Effector memory CD8-positive, alpha-beta T cell (primary cell): Measurements from ENCODE around the gene CEACAM21.
A peak's percentile ranks its signal among the peaks of the same experiment; 100 is the strongest.
"Not testable (repeated sequence)": the region's sequence is repeated elsewhere in the genome, so short reads cannot be mapped to it uniquely, and the experiment has no call there.

Experiments used
- ATAC-seq: fragments of 150-1000 bp; cut with Tn5 transposase; replicated peaks from 2 replicates; pipeline ENCODE4 v1.10.0; 2021; ENCODE audit warnings: mild to moderate bottlenecking, moderate library complexity
- DNase-seq, 3 experiments: peaks; one replicate each; pipeline ENCODE4 v3.0.0; 2021
- H3K27ac Mint-ChIP-seq, 2 donors: one replicate each; pipeline ENCODE4 v1.8.0; 2022; ENCODE audit warnings: mild to moderate bottlenecking in 2 of 2, mixed read lengths in 2 of 2, moderate library complexity in 2 of 2
- H3K27me3 Mint-ChIP-seq, 2 donors: one replicate each; pipeline ENCODE4 v1.8.0; 2022; ENCODE audit warnings: mixed read lengths in 2 of 2
- H3K36me3 Mint-ChIP-seq: one replicate; pipeline ENCODE4 v1.8.0; 2022; ENCODE audit warnings: mild to moderate bottlenecking, moderate library complexity, mixed read lengths; ENCODE audit not compliant: insufficient read depth
- H3K4me1 Mint-ChIP-seq, 2 donors: one replicate each; pipeline ENCODE4 v1.8.0; 2022; ENCODE audit warnings: low read depth in 2 of 2, mixed read lengths in 2 of 2
- H3K4me3 Mint-ChIP-seq, 2 donors: one replicate each; pipeline ENCODE4 v1.8.0; 2022; ENCODE audit warnings: mild to moderate bottlenecking in 2 of 2, mixed read lengths in 2 of 2, moderate library complexity in 2 of 2
- H3K9me3 Mint-ChIP-seq, 2 donors: one replicate each; pipeline ENCODE4 v1.8.0; 2022; ENCODE audit warnings: mixed read lengths in 2 of 2

CEACAM21 gene

GRCh38 chr19:41582577-41583182 lies 6.7 kb downstream of the CEACAM21 start:
- not testable (repeated sequence) for H3K27me3 Mint-ChIP-seq, H3K9me3 Mint-ChIP-seq, H3K4me3 Mint-ChIP-seq, DNase-seq, ATAC-seq, H3K4me1 Mint-ChIP-seq
- Mint-ChIP-seq H3K27ac (peak overlapping the region; percentile 41 to 76), H3K36me3 (peaks cover 41% of the 10 kb centered on the region)

GRCh38 chr19:41584260-41584810 lies 8.4 kb downstream of the CEACAM21 start:
- no peak for ATAC-seq
- H3K4me3 Mint-ChIP-seq, result no peak overlapping the region
- no peak overlapping the region for H3K27ac Mint-ChIP-seq
- no peak for DNase-seq
- peaks cover 41% of the 10 kb centered on the region for H3K36me3 Mint-ChIP-seq
- H3K4me1 Mint-ChIP-seq, result peaks cover 2 to 4% of the 10 kb centered on the region in 2 donors
- no peaks in the 10 kb centered on the region for H3K9me3 Mint-ChIP-seq
- no peaks in the 10 kb centered on the region for H3K27me3 Mint-ChIP-seq

- H3K4me1 Mint-ChIP-seq, result peaks cover 2 to 6% of the 10 kb centered on the region in 2 donors
- H3K36me3 Mint-ChIP-seq, result peaks cover 39% of the 10 kb centered on the region
- no peaks in the 10 kb centered on the region for H3K9me3 Mint-ChIP-seq
- H3K4me3 Mint-ChIP-seq, result no peak overlapping the region
- H3K27me3 Mint-ChIP-seq, result no peaks in the 10 kb centered on the region
- no peak for DNase-seq
- H3K27ac Mint-ChIP-seq, result peak overlapping the region in 1 of 2 donors; percentile 46
- ATAC-seq, result no peak
These were observed 9.0 kb downstream of the CEACAM21 start for GRCh38 chr19:41584931-41585330.

- peak overlapping the region in 1 of 2 donors; percentile 39 for H3K27ac Mint-ChIP-seq
- ATAC-seq, result no peak
- peaks cover 31% of the 10 kb centered on the region for H3K36me3 Mint-ChIP-seq
- no peaks in the 10 kb centered on the region for H3K27me3 Mint-ChIP-seq
- H3K9me3 Mint-ChIP-seq, result no peaks in the 10 kb centered on the region
- H3K4me1 Mint-ChIP-seq, result peaks cover 5 to 9% of the 10 kb centered on the region in 2 donors
- no peak overlapping the region for H3K4me3 Mint-ChIP-seq
- no peak for DNase-seq
These were observed 10.1 kb downstream of the CEACAM21 start for GRCh38 chr19:41586064-41586463.

GRCh38 chr19:41587101-41587837 lies 11.3 kb downstream of the CEACAM21 start:
- no peaks in the 10 kb centered on the region for H3K9me3 Mint-ChIP-seq

GRCh38 chr19:41587838-41588210 lies 11.9 kb downstream of the CEACAM21 start:
- DNase-seq (no peak), ATAC-seq (no peak)
- peaks cover 5 to 10% of the 10 kb centered on the region in 2 donors for H3K27me3 Mint-ChIP-seq
- peaks cover 16% of the 10 kb centered on the region for H3K36me3 Mint-ChIP-seq
- peak overlapping the region in 1 of 2 donors; percentile 49 for H3K27ac Mint-ChIP-seq
- H3K4me3 Mint-ChIP-seq, result no peak overlapping the region
- no peaks in the 10 kb centered on the region for H3K9me3 Mint-ChIP-seq
- peaks cover 5 to 9% of the 10 kb centered on the region in 2 donors for H3K4me1 Mint-ChIP-seq

More at GRCh38 chr19:41587101-41587837, 11.3 kb downstream of the CEACAM21 start:
- H3K36me3 Mint-ChIP-seq, result peaks cover 21% of the 10 kb centered on the region
- no peak overlapping the region for H3K4me3 Mint-ChIP-seq
- peaks cover 3 to 5% of the 10 kb centered on the region in 2 donors for H3K27me3 Mint-ChIP-seq
- H3K4me1 Mint-ChIP-seq, result peaks cover 5 to 9% of the 10 kb centered on the region in 2 donors
- no peak overlapping the region for H3K27ac Mint-ChIP-seq
- ATAC-seq (no peak), DNase-seq (no peak)

GRCh38 chr19:41588497-41589209 lies 12.7 kb downstream of the CEACAM21 start:
- Mint-ChIP-seq H3K9me3 (no peaks in the 10 kb centered on the region), H3K27ac (peak overlapping the region in 1 of 2 donors; percentile 49), H3K27me3 (peaks cover 5 to 19% of the 10 kb centered on the region in 2 donors), H3K36me3 (peaks cover 9% of the 10 kb centered on the region), H3K4me1 (peaks cover 5 to 9% of the 10 kb centered on the region in 2 donors), H3K4me3 (no peak overlapping the region)
- DNase-seq, result no peak
- no peak for ATAC-seq

GRCh38 chr19:41589371-41589770 lies 13.4 kb downstream of the CEACAM21 start:
- no peak for DNase-seq

GRCh38 chr19:41590936-41591335 lies 15.0 kb downstream of the CEACAM21 start:
- H3K27ac Mint-ChIP-seq, result no peak overlapping the region
- peaks cover 9% of the 10 kb centered on the region for H3K36me3 Mint-ChIP-seq
- ATAC-seq (no peak), DNase-seq (no peak)
- H3K4me3 Mint-ChIP-seq, result no peak overlapping the region
- peaks cover 5 to 35% of the 10 kb centered on the region in 2 donors for H3K27me3 Mint-ChIP-seq
- H3K4me1 Mint-ChIP-seq, result peaks cover 9 to 14% of the 10 kb centered on the region in 2 donors
- no peaks in the 10 kb centered on the region for H3K9me3 Mint-ChIP-seq

More at GRCh38 chr19:41589371-41589770, 13.4 kb downstream of the CEACAM21 start:
- Mint-ChIP-seq H3K27ac (no peak overlapping the region), H3K9me3 (no peaks in the 10 kb centered on the region), H3K36me3 (peaks cover 9% of the 10 kb centered on the region), H3K27me3 (peaks cover 5 to 23% of the 10 kb centered on the region in 2 donors), H3K4me1 (peaks cover 5 to 9% of the 10 kb centered on the region in 2 donors), H3K4me3 (no peak overlapping the region)
- ATAC-seq, result no peak

- peaks cover 5 to 46% of the 10 kb centered on the region in 2 donors for H3K27me3 Mint-ChIP-seq
- no peak for DNase-seq
- no peak overlapping the region for H3K27ac Mint-ChIP-seq
- no peak overlapping the region for H3K4me3 Mint-ChIP-seq
- H3K4me1 Mint-ChIP-seq, result peaks cover 9 to 14% of the 10 kb centered on the region in 2 donors
- H3K36me3 Mint-ChIP-seq, result peaks cover 7% of the 10 kb centered on the region
- no peak for ATAC-seq
- H3K9me3 Mint-ChIP-seq, result no peaks in the 10 kb centered on the region
These were observed 16.1 kb downstream of the CEACAM21 start for GRCh38 chr19:41591951-41592562.

GRCh38 chr19:41595258-41595889 lies 19.4 kb downstream of the CEACAM21 start:
- DNase-seq, result peak; percentile 55 to 69 (median 58)
- peaks cover 2% of the 10 kb centered on the region for H3K36me3 Mint-ChIP-seq
- H3K4me1 Mint-ChIP-seq, result peaks cover 9% of the 10 kb centered on the region in 2 donors
- H3K9me3 Mint-ChIP-seq, result no peaks in the 10 kb centered on the region
- H3K4me3 Mint-ChIP-seq, result no peak overlapping the region
- H3K27me3 Mint-ChIP-seq, result peaks cover 16 to 73% of the 10 kb centered on the region in 2 donors
- peak; percentile 90 for ATAC-seq
- H3K27ac Mint-ChIP-seq, result peak overlapping the region in 1 of 2 donors; percentile 29

- Mint-ChIP-seq H3K4me1 (peaks cover 6 to 9% of the 10 kb centered on the region in 2 donors), H3K9me3 (no peaks in the 10 kb centered on the region), H3K27me3 (peaks cover 16 to 78% of the 10 kb centered on the region in 2 donors), H3K36me3 (peaks cover 2% of the 10 kb centered on the region), H3K27ac (peak overlapping the region in 1 of 2 donors; percentile 29), H3K4me3 (no peak overlapping the region)
- no peak for ATAC-seq
- no peak for DNase-seq
These were observed 19.9 kb downstream of the CEACAM21 start for GRCh38 chr19:41595890-41596280.
